ENCODE measurements around the gene CX3CR1.

The CX3CR1 gene

GRCh38 chr3:39292961-39293360 lies 13.1 kb upstream of the CX3CR1 start:
- no peak for DNase-seq (ENCODE audit: low read depth in 1 of 2, low spot score in 1 of 2)

GRCh38 chr3:39291903-39292329 lies 12.1 kb upstream of the CX3CR1 start:
- peak; percentile 67 to 70 for DNase-seq (ENCODE audit: low read depth in 1 of 2, low spot score in 1 of 2)

- DNase-seq (ENCODE audit: low read depth in 1 of 2, low spot score in 1 of 2), result no peak
Observed at GRCh38 chr3:39290255-39290654, 10.4 kb upstream of the CX3CR1 start.

GRCh38 chr3:39289107-39289506 lies 9.3 kb upstream of the CX3CR1 start:
- DNase-seq (ENCODE audit: low read depth in 1 of 2, low spot score in 1 of 2), result no peak

- peak; percentile 51 to 75 for DNase-seq (ENCODE audit: low read depth in 1 of 2, low spot score in 1 of 2)
Observed at GRCh38 chr3:39288300-39288808, 8.5 kb upstream of the CX3CR1 start.

- no peak for DNase-seq (ENCODE audit: low read depth in 1 of 2, low spot score in 1 of 2)
Observed at GRCh38 chr3:39287216-39288164, 7.7 kb upstream of the CX3CR1 start.

- no peak for DNase-seq (ENCODE audit: low read depth in 1 of 2, low spot score in 1 of 2)
Observed at GRCh38 chr3:39286771-39287170, 6.9 kb upstream of the CX3CR1 start.

- DNase-seq (ENCODE audit: low read depth in 1 of 2, low spot score in 1 of 2), result no peak
Observed at GRCh38 chr3:39285332-39285731, 5.5 kb upstream of the CX3CR1 start.

GRCh38 chr3:39284457-39284881 lies 4.6 kb upstream of the CX3CR1 start:
- no peak for DNase-seq (ENCODE audit: low read depth in 1 of 2, low spot score in 1 of 2)

GRCh38 chr3:39282057-39282456 lies 2.2 kb upstream of the CX3CR1 start:
- no peak for DNase-seq (ENCODE audit: low read depth in 1 of 2, low spot score in 1 of 2)

- DNase-seq (ENCODE audit: low read depth in 1 of 2, low spot score in 1 of 2), result no peak
Observed at GRCh38 chr3:39281533-39281932, 1.7 kb upstream of the CX3CR1 start.

- DNase-seq (ENCODE audit: low read depth in 1 of 2, low spot score in 1 of 2), result no peak
Observed at GRCh38 chr3:39280571-39280970, 735 bp upstream of the CX3CR1 start.

GRCh38 chr3:39278616-39278935 lies 1.3 kb downstream of the CX3CR1 start:
- DNase-seq (ENCODE audit: low read depth in 1 of 2, low spot score in 1 of 2), result no peak

- no peak for DNase-seq (ENCODE audit: low read depth in 1 of 2, low spot score in 1 of 2)
Observed at GRCh38 chr3:39277893-39278615, 1.8 kb downstream of the CX3CR1 start.

GRCh38 chr3:39276746-39277145 lies 3.1 kb downstream of the CX3CR1 start:
- DNase-seq (ENCODE audit: low read depth in 1 of 2, low spot score in 1 of 2), result no peak

- DNase-seq (ENCODE audit: low read depth in 1 of 2, low spot score in 1 of 2), result no peak
Observed at GRCh38 chr3:39275963-39276593, 3.8 kb downstream of the CX3CR1 start.

- DNase-seq (ENCODE audit: low read depth in 1 of 2, low spot score in 1 of 2), result no peak
Observed at GRCh38 chr3:39275052-39275451, 4.8 kb downstream of the CX3CR1 start.

- no peak for DNase-seq (ENCODE audit: low read depth in 1 of 2, low spot score in 1 of 2)
Observed at GRCh38 chr3:39273119-39273518, 6.7 kb downstream of the CX3CR1 start.

- DNase-seq (ENCODE audit: low read depth in 1 of 2, low spot score in 1 of 2), result no peak
Observed at GRCh38 chr3:39272191-39272590, 7.6 kb downstream of the CX3CR1 start.

GRCh38 chr3:39271363-39271914 lies 8.4 kb downstream of the CX3CR1 start:
- DNase-seq (ENCODE audit: low read depth in 1 of 2, low spot score in 1 of 2), result no peak

GRCh38 chr3:39269528-39269927 lies 10.3 kb downstream of the CX3CR1 start:
- DNase-seq (ENCODE audit: low read depth in 1 of 2, low spot score in 1 of 2), result no peak

Data from activated CD4-positive, alpha-beta T cell treated with anti-CD3 and anti-CD28 coated beads, Interleukin-2, amount 50 U/mL, for 24 hours (primary cell).